H9 (cell line): ENCODE measurements around the gene TBX15. TPM values are rescaled to one million over a fixed set of nuclear protein-coding genes. Genes with fewer than 3 reads are reported as not detected.

ENCODE experiments used
- DNase-seq: peaks from one replicate; pipeline ENCODE4 v3.0.0-alpha.2; 2017
- H2AFZ ChIP-seq: one replicate; pipeline ENCODE4 v1.6.1; 2013; ENCODE audit warnings: mild to moderate bottlenecking, low read length, control low read depth, moderate library complexity
- H2AK5ac ChIP-seq: 2 replicates; pipeline ENCODE4 v1.6.1; 2013; ENCODE audit warnings: low read length, control low read depth, mixed read lengths; ENCODE audit not compliant: insufficient read length
- H2BK120ac ChIP-seq: one replicate; pipeline ENCODE4 v1.6.1; 2013; ENCODE audit warnings: low read depth, mild to moderate bottlenecking, low read length, control low read depth, inconsistent platforms; ENCODE audit not compliant: poor library complexity, severe bottlenecking
- H2BK12ac ChIP-seq: 2 replicates; pipeline ENCODE4 v1.6.1; 2013; ENCODE audit warnings: low read length, control low read depth, mixed read lengths, low read depth; ENCODE audit not compliant: insufficient read length
- H2BK15ac ChIP-seq: 2 replicates; pipeline ENCODE4 v1.6.1; 2013; ENCODE audit warnings: low read depth, low read length, control low read depth
- H2BK20ac ChIP-seq: one replicate; pipeline ENCODE4 v1.6.1; 2013; ENCODE audit warnings: low read depth, mild to moderate bottlenecking, low read length, control low read depth, inconsistent platforms; ENCODE audit not compliant: poor library complexity, severe bottlenecking
- H2BK5ac ChIP-seq: 2 replicates; pipeline ENCODE4 v1.6.1; 2013; ENCODE audit warnings: low read length, control low read depth, mixed read lengths; ENCODE audit not compliant: insufficient read length
- H3K14ac ChIP-seq: 2 replicates; pipeline ENCODE4 v1.6.1; 2013; ENCODE audit warnings: low read length, control low read depth; ENCODE audit not compliant: insufficient read depth
- H3K18ac ChIP-seq: 2 replicates; pipeline ENCODE4 v1.6.1; 2013; ENCODE audit warnings: low read depth, mild to moderate bottlenecking, mixed read lengths, low read length, control low read depth; ENCODE audit not compliant: insufficient read length
- H3K23ac ChIP-seq: 2 replicates; pipeline ENCODE4 v1.6.1; 2013; ENCODE audit warnings: low read length, control low read depth, mixed read lengths, low read depth; ENCODE audit not compliant: insufficient read length
- H3K23me2 ChIP-seq: 2 replicates; pipeline ENCODE4 v1.6.1; 2013; ENCODE audit warnings: low read depth, mild to moderate bottlenecking, mixed read lengths, low read length, control low read depth; ENCODE audit not compliant: insufficient read length, poor library complexity, severe bottlenecking
- H3K27ac ChIP-seq: 2 replicates; pipeline ENCODE4 v1.5.1; 2013; ENCODE audit warnings: low read length, control low read depth, mixed read lengths, low read depth; ENCODE audit not compliant: insufficient read length
- H3K27me3 ChIP-seq: 2 replicates; pipeline ENCODE4 v1.6.1; 2013; ENCODE audit warnings: low read length, control low read depth, inconsistent platforms; ENCODE audit not compliant: insufficient read depth
- H3K4ac ChIP-seq: 2 replicates; pipeline ENCODE4 v1.6.1; 2013; ENCODE audit warnings: low read depth, mild to moderate bottlenecking, control low read depth, inconsistent platforms, low read length, moderate library complexity
- H3K4me1 ChIP-seq: 2 replicates; pipeline ENCODE4 v1.6.1; 2013; ENCODE audit warnings: low read length, control low read depth, inconsistent platforms; ENCODE audit not compliant: insufficient read depth
- H3K4me2 ChIP-seq: 2 replicates; pipeline ENCODE4 v1.6.1; 2013; ENCODE audit warnings: low read length, control low read depth, mixed read lengths; ENCODE audit not compliant: insufficient read length, insufficient read depth
- H3K56ac ChIP-seq: 2 replicates; pipeline ENCODE4 v1.6.1; 2013; ENCODE audit warnings: low read depth, mild to moderate bottlenecking, mixed read lengths, low read length, control low read depth; ENCODE audit not compliant: insufficient read length
- H3K79me1 ChIP-seq: 2 replicates; pipeline ENCODE4 v1.6.1; 2013; ENCODE audit warnings: low read depth, mild to moderate bottlenecking, moderate library complexity, low read length, control low read depth, inconsistent platforms; ENCODE audit not compliant: insufficient read depth, poor library complexity, severe bottlenecking
- H3K79me2 ChIP-seq: 2 replicates; pipeline ENCODE4 v1.6.1; 2013; ENCODE audit warnings: low read length, control low read depth, inconsistent platforms; ENCODE audit not compliant: insufficient read depth
- H3K9ac ChIP-seq: 2 replicates; pipeline ENCODE4 v1.6.1; 2013; ENCODE audit warnings: low read length, control low read depth, mixed read lengths; ENCODE audit not compliant: insufficient read length; ENCODE audit errors: extremely low read depth
- H3K9me3 ChIP-seq: one replicate; pipeline ENCODE4 v1.6.1; 2013; ENCODE audit warnings: low read depth, low read length, inconsistent platforms; ENCODE audit not compliant: control insufficient read depth
- H3T11ph ChIP-seq: one replicate; pipeline ENCODE4 v1.6.1; 2013; ENCODE audit warnings: mild to moderate bottlenecking, low read length, control low read depth, inconsistent platforms
- H4K20me1 ChIP-seq: one replicate; pipeline ENCODE4 v1.6.1; 2013; ENCODE audit not compliant: control insufficient read depth, insufficient read length, insufficient read depth
- H4K5ac ChIP-seq: 2 replicates; pipeline ENCODE4 v1.6.1; 2013; ENCODE audit warnings: low read depth, mild to moderate bottlenecking, mixed read lengths, low read length, control low read depth; ENCODE audit not compliant: insufficient read length
- H4K8ac ChIP-seq: replicated peaks from 2 replicates; pipeline ENCODE4 v1.6.1; 2013; ENCODE audit warnings: low read length, control low read depth, mixed read lengths, low read depth; ENCODE audit not compliant: insufficient read length
- H4K91ac ChIP-seq: 2 replicates; pipeline ENCODE4 v1.6.1; 2013; ENCODE audit warnings: low read depth, mild to moderate bottlenecking, moderate library complexity, mixed read lengths, low read length, control low read depth; ENCODE audit not compliant: insufficient read length
- H3K27ac Mint-ChIP-seq, 3 experiments: 2 replicates in 2 of 3; 3 replicates in 1 of 3; pipeline ENCODE4 v1.8.0; 2020 to 2021; ENCODE audit warnings: mixed read lengths in 3 of 3, mild to moderate bottlenecking in 1 of 3, moderate library complexity in 1 of 3
- H3K27me3 Mint-ChIP-seq: 2 replicates; pipeline ENCODE4 v1.8.0; 2021; ENCODE audit warnings: low read depth, mild to moderate bottlenecking, moderate library complexity, mixed read lengths
- H3K36me3 Mint-ChIP-seq, 3 experiments: 2 replicates in 2 of 3; 3 replicates in 1 of 3; pipeline ENCODE4 v1.8.0; 2020 to 2021; ENCODE audit warnings: low read depth in 3 of 3, mixed read lengths in 3 of 3; ENCODE audit not compliant: insufficient read depth in 1 of 3
- H3K4me1 Mint-ChIP-seq, 2 experiments: 2 replicates each; pipeline ENCODE4 v1.8.0; 2020; ENCODE audit warnings: mixed read lengths in 2 of 2
- H3K4me3 Mint-ChIP-seq, 2 experiments: 2 replicates in 1 of 2; 3 replicates in 1 of 2; pipeline ENCODE4 v1.8.0; 2020 to 2021; ENCODE audit warnings: mild to moderate bottlenecking in 2 of 2, mixed read lengths in 2 of 2, moderate library complexity in 1 of 2
- H3K9me3 Mint-ChIP-seq, 2 experiments: 2 replicates in 1 of 2; 3 replicates in 1 of 2; pipeline ENCODE4 v1.8.0; 2020; ENCODE audit warnings: mild to moderate bottlenecking in 2 of 2, mixed read lengths in 2 of 2, moderate library complexity in 1 of 2
- WGBS: extraction: QIAGEN DNeasy Blood & Tissue Kit; methylation state at CpG from one replicate; pipeline ENCODE4 v1.1.7; 2013; ENCODE audit warnings: missing lambda C conversion rate, low lambda C conversion rate, mixed read lengths; ENCODE audit not compliant: insufficient read length; ENCODE audit errors: extremely low coverage; 5-methylcytosine and 5-hydroxymethylcytosine counted together
- total RNA-seq: library from RNA; stranded (reverse); gene quantifications from 2 replicates; pipeline ENCODE4 v1.2.1, GENCODE V29; 2021
- TF ChIP-seq, protein P1 (sequence below): fragments of 200-600 bp; sonication (generic); conservative IDR thresholded peaks from 3 replicates; pipeline ENCODE4 v1.8.0; 2021; ENCODE audit warnings: antibody characterized with exemption, mild to moderate bottlenecking

TBX15 gene
- total RNA-seq, 1 experiment from 2014 or later, result 0.07 TPM

GRCh38 chr1:118961156-118961555, 27.0 kb downstream of the TBX15 start:
- Histone ChIP-seq H3K23ac (no peak overlapping the region), H4K8ac (no peak overlapping the region), H4K5ac (no peak overlapping the region), H2BK15ac (no peak overlapping the region), H4K20me1 (no peaks in the 10 kb centered on the region), H3K79me1 (no peaks in the 10 kb centered on the region), H3K56ac (no peak overlapping the region), H2BK5ac (no peak overlapping the region), H3K18ac (no peak overlapping the region), H2AK5ac (no peak overlapping the region), H2AFZ (no peak overlapping the region), H3K9me3 (no peaks in the 10 kb centered on the region), H2BK12ac (no peak overlapping the region), H2BK20ac (no peak overlapping the region), H3K4me1 (peaks cover 8% of the 10 kb centered on the region; the same call in 1 of the 2 replicates), H3K4me2 (no peak overlapping the region), H3K79me2 (no peaks in the 10 kb centered on the region), H2BK120ac (no peak overlapping the region), H3T11ph (no peak overlapping the region), H3K4ac (no peak overlapping the region), H3K27ac (no peak overlapping the region), H3K14ac (no peak overlapping the region), H3K23me2 (no peaks in the 10 kb centered on the region), H3K27me3 (no peaks in the 10 kb centered on the region), H4K91ac (no peak overlapping the region), H3K9ac (no peak overlapping the region)
- no peak overlapping the region for H3K27ac Mint-ChIP-seq
- TF ChIP-seq, protein P1, sequence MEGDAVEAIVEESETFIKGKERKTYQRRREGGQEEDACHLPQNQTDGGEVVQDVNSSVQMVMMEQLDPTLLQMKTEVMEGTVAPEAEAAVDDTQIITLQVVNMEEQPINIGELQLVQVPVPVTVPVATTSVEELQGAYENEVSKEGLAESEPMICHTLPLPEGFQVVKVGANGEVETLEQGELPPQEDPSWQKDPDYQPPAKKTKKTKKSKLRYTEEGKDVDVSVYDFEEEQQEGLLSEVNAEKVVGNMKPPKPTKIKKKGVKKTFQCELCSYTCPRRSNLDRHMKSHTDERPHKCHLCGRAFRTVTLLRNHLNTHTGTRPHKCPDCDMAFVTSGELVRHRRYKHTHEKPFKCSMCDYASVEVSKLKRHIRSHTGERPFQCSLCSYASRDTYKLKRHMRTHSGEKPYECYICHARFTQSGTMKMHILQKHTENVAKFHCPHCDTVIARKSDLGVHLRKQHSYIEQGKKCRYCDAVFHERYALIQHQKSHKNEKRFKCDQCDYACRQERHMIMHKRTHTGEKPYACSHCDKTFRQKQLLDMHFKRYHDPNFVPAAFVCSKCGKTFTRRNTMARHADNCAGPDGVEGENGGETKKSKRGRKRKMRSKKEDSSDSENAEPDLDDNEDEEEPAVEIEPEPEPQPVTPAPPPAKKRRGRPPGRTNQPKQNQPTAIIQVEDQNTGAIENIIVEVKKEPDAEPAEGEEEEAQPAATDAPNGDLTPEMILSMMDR, result no peak
- no peak overlapping the region for H3K4me3 Mint-ChIP-seq
- H3K27me3 Mint-ChIP-seq, result peaks cover 37% of the 10 kb centered on the region
- no peak for DNase-seq
- no CpG with 5 or more reads among the region's 2 CpGs for WGBS
- peaks cover 31 to 34% of the 10 kb centered on the region in 2 experiments for H3K4me1 Mint-ChIP-seq
- peaks cover 0 to 3% (median 0%) of the 10 kb centered on the region in 3 experiments; a peak in 2 of 7 replicates for H3K36me3 Mint-ChIP-seq
- peaks cover 0 to 2% of the 10 kb centered on the region in 2 experiments; a peak in 1 of 5 replicates for H3K9me3 Mint-ChIP-seq
